Keratinocyte (primary cell): ENCODE results near the gene RSL1D1. TPM values are rescaled to one million over a fixed set of nuclear protein-coding genes. Genes with fewer than 3 reads are reported as not detected.

Experiments
- DNase-seq: peaks from one replicate; pipeline ENCODE4 v3.0.0-alpha.2; 2011; ENCODE audit warnings: low read depth, missing footprints, low spot score
- FAIRE-seq: peaks from 2 replicates; lab custom pipeline; 2011; peaks lifted over from hg19 to GRCh38; lab: Jason Lieb, UNC
- H2AFZ ChIP-seq: 2 replicates; pipeline ENCODE4 v1.6.0; 2012; ENCODE audit warnings: low read length, control low read depth, inconsistent platforms; ENCODE audit not compliant: control insufficient read depth
- H3K27ac ChIP-seq: 2 replicates; pipeline ENCODE4 v1.5.1; 2011; ENCODE audit warnings: low read length; ENCODE audit not compliant: control insufficient read depth, insufficient read depth
- H3K27me3 ChIP-seq: 3 replicates; pipeline ENCODE4 v1.6.0; 2011; ENCODE audit warnings: low read length; ENCODE audit not compliant: control insufficient read depth, insufficient read depth; ENCODE audit errors: extremely low read depth
- H3K36me3 ChIP-seq, 2 experiments: 2 replicates in 1 of 2; 3 replicates in 1 of 2; pipeline ENCODE4 v1.5.1; 2011; ENCODE audit warnings: low read length in 2 of 2, mild to moderate bottlenecking in 1 of 2; ENCODE audit not compliant: control insufficient read depth in 2 of 2, insufficient read depth in 2 of 2; ENCODE audit errors: extremely low read depth in 1 of 2
- H3K4me1 ChIP-seq: 3 replicates; pipeline ENCODE4 v1.5.1; 2011; ENCODE audit warnings: low read length; ENCODE audit not compliant: control insufficient read depth, insufficient read depth; ENCODE audit errors: extremely low read depth
- H3K4me2 ChIP-seq: 3 replicates; pipeline ENCODE4 v1.6.0; 2011; ENCODE audit warnings: low read depth, low read length; ENCODE audit not compliant: control insufficient read depth, insufficient read depth; ENCODE audit errors: extremely low read depth
- H3K4me3 ChIP-seq, 3 experiments: fragments of 200-600 bp in 1 of 3; sonication (generic) in 1 of 3; 2 replicates in 2 of 3; 3 replicates in 1 of 3; pipeline ENCODE4 v1.5.1; 2011 to 2016; ENCODE audit warnings: low read length in 3 of 3, mild to moderate bottlenecking in 3 of 3, control low read depth in 2 of 3, inconsistent platforms in 1 of 3, low read depth in 1 of 3, mixed read lengths in 1 of 3, mixed run types in 1 of 3, moderate library complexity in 1 of 3; ENCODE audit not compliant: control insufficient read depth in 2 of 3, insufficient read depth in 2 of 3; ENCODE audit errors: extremely low read depth in 1 of 3
- H3K79me2 ChIP-seq: 2 replicates; pipeline ENCODE4 v1.6.0; 2012; ENCODE audit warnings: low read length; ENCODE audit not compliant: control insufficient read depth, insufficient read depth
- H3K9ac ChIP-seq: 3 replicates; pipeline ENCODE4 v1.6.0; 2011; ENCODE audit warnings: low read length; ENCODE audit not compliant: control insufficient read depth, insufficient read depth; ENCODE audit errors: extremely low read depth
- H3K9me1 ChIP-seq: 3 replicates; pipeline ENCODE4 v1.6.0; 2011; ENCODE audit warnings: low read length; ENCODE audit not compliant: control insufficient read depth, insufficient read depth; ENCODE audit errors: extremely low read depth
- H3K9me3 ChIP-seq: 2 replicates; pipeline ENCODE4 v1.5.1; 2012; ENCODE audit warnings: low read depth, low read length; ENCODE audit not compliant: control insufficient read depth
- H4K20me1 ChIP-seq: 3 replicates; pipeline ENCODE4 v1.6.0; 2011; ENCODE audit warnings: low read length; ENCODE audit not compliant: control insufficient read depth, insufficient read depth; ENCODE audit errors: extremely low read depth
- EZH2 ChIP-seq: IDR thresholded peaks from one replicate; pipeline ENCODE4 v1.6.1; 2012; ENCODE audit warnings: inconsistent platforms, mild to moderate bottlenecking, low read length, moderate library complexity
- dilution Hi-C: fragments of 300-500 bp; cut with MboI; formaldehyde crosslinking; loops from one replicate; pipeline ENCODE4 v1.7.0; 2020; ENCODE audit warnings: low sequenced_read_pairs; ENCODE audit not compliant: extremely low pct_ligation_motif_present
- polyA plus RNA-seq, 5 experiments: library from polyadenylated mRNA; depleted of rRNA in 3 of 5; stranded (reverse) in 3 of 5; stranded (forward) in 1 of 5; unstranded in 1 of 5; fragments of >200 nt; gene quantifications; 1 replicate in 1 of 5; 2 replicates in 3 of 5; 3 replicates in 1 of 5; pipeline versions ENCODE4 v1.2.1 to v1.2.3, GENCODE V29; 2011 to 2012; ENCODE audit warnings: missing spikeins in 2 of 5, low read depth in 1 of 5, low replicate concordance in 1 of 5
- TF ChIP-seq, protein P1 (sequence below), 3 experiments: IDR thresholded peaks in 1 of 3; conservative IDR thresholded peaks in 1 of 3; optimal IDR thresholded peaks in 1 of 3; 2 replicates in 2 of 3; 3 replicates in 1 of 3; pipeline versions ENCODE3 to v1.5.1; 2011; ENCODE audit warnings: low read length in 3 of 3, mild to moderate bottlenecking in 3 of 3, moderate library complexity in 2 of 3, control low read depth in 1 of 3, inconsistent platforms in 1 of 3; ENCODE audit not compliant: insufficient read depth in 2 of 3; ENCODE audit errors: extremely low read depth in 1 of 3

RSL1D1 gene
- polyA plus RNA-seq, 1 donor (not counting 4 experiments of a cell fraction or from before 2014, with no cell fraction given), result 185 TPM

- Histone ChIP-seq H3K4me2 (no peak overlapping the region), H3K79me2 (peaks cover 3% of the 10 kb centered on the region), H3K27me3 (no peaks in the 10 kb centered on the region), H3K9me3 (no peaks in the 10 kb centered on the region), H3K27ac (no peak overlapping the region), H3K9ac (no peak overlapping the region), H3K36me3 (peaks cover 20 to 25% of the 10 kb centered on the region in 2 experiments), H3K4me3 (no peak overlapping the region), H2AFZ (no peak overlapping the region), H3K9me1 (no peaks in the 10 kb centered on the region), H3K4me1 (no peaks in the 10 kb centered on the region), H4K20me1 (no peaks in the 10 kb centered on the region)
- no peak for FAIRE-seq
- DNase-seq, result no peak
- no peak for TF ChIP-seq EZH2
- dilution Hi-C loops, result no loop called here
Measured at GRCh38 chr16:11877374-11877773, 26.0 kb upstream of the RSL1D1 start.

- no peak for TF ChIP-seq EZH2
- TF ChIP-seq, protein P1, sequence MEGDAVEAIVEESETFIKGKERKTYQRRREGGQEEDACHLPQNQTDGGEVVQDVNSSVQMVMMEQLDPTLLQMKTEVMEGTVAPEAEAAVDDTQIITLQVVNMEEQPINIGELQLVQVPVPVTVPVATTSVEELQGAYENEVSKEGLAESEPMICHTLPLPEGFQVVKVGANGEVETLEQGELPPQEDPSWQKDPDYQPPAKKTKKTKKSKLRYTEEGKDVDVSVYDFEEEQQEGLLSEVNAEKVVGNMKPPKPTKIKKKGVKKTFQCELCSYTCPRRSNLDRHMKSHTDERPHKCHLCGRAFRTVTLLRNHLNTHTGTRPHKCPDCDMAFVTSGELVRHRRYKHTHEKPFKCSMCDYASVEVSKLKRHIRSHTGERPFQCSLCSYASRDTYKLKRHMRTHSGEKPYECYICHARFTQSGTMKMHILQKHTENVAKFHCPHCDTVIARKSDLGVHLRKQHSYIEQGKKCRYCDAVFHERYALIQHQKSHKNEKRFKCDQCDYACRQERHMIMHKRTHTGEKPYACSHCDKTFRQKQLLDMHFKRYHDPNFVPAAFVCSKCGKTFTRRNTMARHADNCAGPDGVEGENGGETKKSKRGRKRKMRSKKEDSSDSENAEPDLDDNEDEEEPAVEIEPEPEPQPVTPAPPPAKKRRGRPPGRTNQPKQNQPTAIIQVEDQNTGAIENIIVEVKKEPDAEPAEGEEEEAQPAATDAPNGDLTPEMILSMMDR (optimal IDR thresholded peaks at IDR 0.05 in 1 of 3, IDR thresholded peaks at IDR 0.05 in 1 of 3, conservative IDR thresholded peaks at IDR 0.05 in 1 of 3; ENCODE audit: extremely low read depth in 1 of 3, insufficient read depth in 2 of 3, low read length in 3 of 3), result no peak
- Histone ChIP-seq H3K79me2 (peaks cover 3% of the 10 kb centered on the region), H3K4me3 (no peak overlapping the region), H2AFZ (no peak overlapping the region), H3K4me2 (no peak overlapping the region), H3K9me1 (no peaks in the 10 kb centered on the region), H3K27me3 (no peaks in the 10 kb centered on the region), H4K20me1 (no peaks in the 10 kb centered on the region), H3K4me1 (no peaks in the 10 kb centered on the region), H3K27ac (no peak overlapping the region), H3K9me3 (no peaks in the 10 kb centered on the region), H3K9ac (no peak overlapping the region), H3K36me3 (peaks cover 16 to 23% of the 10 kb centered on the region in 2 experiments)
- FAIRE-seq, result no peak
- dilution Hi-C loops, result no loop called here
- no peak for DNase-seq
Measured at GRCh38 chr16:11876306-11876705, 25.0 kb upstream of the RSL1D1 start.

- Histone ChIP-seq H3K4me2 (no peak overlapping the region), H4K20me1 (no peaks in the 10 kb centered on the region), H3K9ac (no peak overlapping the region), H3K4me1 (no peaks in the 10 kb centered on the region), H3K27me3 (no peaks in the 10 kb centered on the region), H3K27ac (no peak overlapping the region), H2AFZ (no peak overlapping the region), H3K36me3 (peaks cover 16 to 22% of the 10 kb centered on the region in 2 experiments), H3K4me3 (no peak overlapping the region), H3K9me3 (no peaks in the 10 kb centered on the region), H3K9me1 (no peaks in the 10 kb centered on the region), H3K79me2 (peaks cover 3% of the 10 kb centered on the region)
- no peak for FAIRE-seq
- TF ChIP-seq, protein P1 (optimal IDR thresholded peaks at IDR 0.05 in 1 of 3, IDR thresholded peaks at IDR 0.05 in 1 of 3, conservative IDR thresholded peaks at IDR 0.05 in 1 of 3; ENCODE audit: extremely low read depth in 1 of 3, insufficient read depth in 2 of 3, low read length in 3 of 3), result no peak
- TF ChIP-seq EZH2, result no peak
- dilution Hi-C loops, result no loop called here
- DNase-seq, result no peak
Measured at GRCh38 chr16:11875721-11876120, 24.4 kb upstream of the RSL1D1 start.
